ENCODE measurements around the gene ATG5.

DNA sequence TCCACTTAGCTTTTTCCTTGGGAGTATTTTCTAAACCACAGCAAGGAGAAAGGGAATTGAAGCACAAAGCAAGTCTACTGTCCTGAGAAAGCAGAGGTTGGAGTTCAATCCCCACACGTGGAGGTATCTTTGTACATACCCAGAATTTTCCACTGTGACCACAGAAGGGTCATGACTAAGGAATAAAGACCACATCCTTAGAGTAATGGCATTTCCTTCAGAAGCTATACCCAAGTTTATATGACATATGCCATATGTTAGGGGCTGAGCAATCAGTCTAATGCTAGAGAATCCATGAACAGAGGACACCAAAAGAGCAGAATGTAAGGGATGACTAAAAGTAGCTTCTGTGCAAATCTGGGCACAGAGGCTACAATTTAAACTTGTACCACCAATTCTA, 46.4 kb downstream of the ATG5 start:
- TF ChIP-seq, protein P1, sequence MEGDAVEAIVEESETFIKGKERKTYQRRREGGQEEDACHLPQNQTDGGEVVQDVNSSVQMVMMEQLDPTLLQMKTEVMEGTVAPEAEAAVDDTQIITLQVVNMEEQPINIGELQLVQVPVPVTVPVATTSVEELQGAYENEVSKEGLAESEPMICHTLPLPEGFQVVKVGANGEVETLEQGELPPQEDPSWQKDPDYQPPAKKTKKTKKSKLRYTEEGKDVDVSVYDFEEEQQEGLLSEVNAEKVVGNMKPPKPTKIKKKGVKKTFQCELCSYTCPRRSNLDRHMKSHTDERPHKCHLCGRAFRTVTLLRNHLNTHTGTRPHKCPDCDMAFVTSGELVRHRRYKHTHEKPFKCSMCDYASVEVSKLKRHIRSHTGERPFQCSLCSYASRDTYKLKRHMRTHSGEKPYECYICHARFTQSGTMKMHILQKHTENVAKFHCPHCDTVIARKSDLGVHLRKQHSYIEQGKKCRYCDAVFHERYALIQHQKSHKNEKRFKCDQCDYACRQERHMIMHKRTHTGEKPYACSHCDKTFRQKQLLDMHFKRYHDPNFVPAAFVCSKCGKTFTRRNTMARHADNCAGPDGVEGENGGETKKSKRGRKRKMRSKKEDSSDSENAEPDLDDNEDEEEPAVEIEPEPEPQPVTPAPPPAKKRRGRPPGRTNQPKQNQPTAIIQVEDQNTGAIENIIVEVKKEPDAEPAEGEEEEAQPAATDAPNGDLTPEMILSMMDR (IDR thresholded peaks at IDR 0.05): no peak
- no peak for TF ChIP-seq POLR2A (IDR thresholded peaks at IDR 0.05)
